Upper lobe of right lung (tissue), 1 donor: ENCODE data around the gene CCNC. TPM values are rescaled to one million over a fixed set of nuclear protein-coding genes. Genes with fewer than 3 reads are reported as not detected.

Experiments
- ATAC-seq: fragments of 200-7000 bp; cut with Tn5 transposase; one replicate; pipeline ENCODE4 v1.9.1; 2020; ENCODE audit warnings: mild to moderate bottlenecking, moderate library complexity
- DNase-seq: peaks from one replicate; pipeline ENCODE4 v3.0.0-alpha.2; 2020
- H3K27ac ChIP-seq: fragments of 200-600 bp; one replicate; pipeline ENCODE4 v1.8.0; 2022
- H3K27me3 ChIP-seq: fragments of 200-600 bp; one replicate; pipeline ENCODE4 v1.8.0; 2022; ENCODE audit warnings: mild to moderate bottlenecking
- H3K36me3 ChIP-seq: fragments of 200-600 bp; one replicate; pipeline ENCODE4 v1.8.0; 2022
- H3K4me1 ChIP-seq: fragments of 200-600 bp; one replicate; pipeline ENCODE4 v1.8.0; 2022
- H3K4me3 ChIP-seq: fragments of 200-600 bp; one replicate; pipeline ENCODE4 v1.8.0; 2022; ENCODE audit warnings: mild to moderate bottlenecking
- H3K9me3 ChIP-seq: fragments of 200-600 bp; one replicate; pipeline ENCODE4 v1.8.0; 2022
- intact Hi-C: fragments of 100-400 bp; cut with DNase I; formaldehyde crosslinking; loops from one replicate; pipeline ENCODE4 v1.11.0; 2022
- total RNA-seq: library from RNA; stranded (reverse); fragmentation: NEBNext Ultra II Directional; extraction: Animal tissue kit (Norgen Biotek cat#: 25700); gene quantifications from one replicate; pipeline ENCODE4 v1.2.1, GENCODE V29; 2021
- TF ChIP-seq, protein P1 (sequence below): fragments of 200-600 bp; IDR thresholded peaks from one replicate; pipeline ENCODE4 v1.8.0; 2022; ENCODE audit warnings: antibody characterized with exemption
- donor health status: DM: no; HTN: yes; CAD: no; lungs with severe emphysema.

Gene CCNC
- total RNA-seq, 1 donor from 2014 or later = 40.3 TPM

DNA sequence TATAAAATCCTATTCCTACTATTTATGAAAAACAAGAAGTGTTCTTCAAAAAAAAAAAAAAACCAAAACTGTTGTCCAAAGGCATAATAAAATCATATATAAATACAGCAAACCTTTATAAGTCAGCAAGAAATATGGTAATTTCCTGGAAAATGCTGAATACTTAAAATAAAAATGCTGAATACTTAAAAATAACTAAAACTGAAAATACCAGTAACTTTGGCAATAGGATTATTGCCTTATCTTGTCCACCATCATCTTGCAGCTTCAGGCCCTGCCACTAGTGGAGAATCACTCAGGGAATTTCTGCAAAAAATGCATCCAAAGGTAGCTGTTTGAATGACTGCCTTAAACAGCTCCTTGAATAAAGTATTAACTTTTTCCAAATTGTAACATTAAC, 24.5 kb downstream of the CCNC start:
- Histone ChIP-seq H3K36me3 (peaks cover 72% of the 10 kb centered on the region), H3K4me1 (no peaks in the 10 kb centered on the region), H3K27ac (no peak overlapping the region), H3K27me3 (no peaks in the 10 kb centered on the region), H3K4me3 (no peak overlapping the region), H3K9me3 (no peaks in the 10 kb centered on the region)
- intact Hi-C loops = no loop called here
- TF ChIP-seq, protein P1, sequence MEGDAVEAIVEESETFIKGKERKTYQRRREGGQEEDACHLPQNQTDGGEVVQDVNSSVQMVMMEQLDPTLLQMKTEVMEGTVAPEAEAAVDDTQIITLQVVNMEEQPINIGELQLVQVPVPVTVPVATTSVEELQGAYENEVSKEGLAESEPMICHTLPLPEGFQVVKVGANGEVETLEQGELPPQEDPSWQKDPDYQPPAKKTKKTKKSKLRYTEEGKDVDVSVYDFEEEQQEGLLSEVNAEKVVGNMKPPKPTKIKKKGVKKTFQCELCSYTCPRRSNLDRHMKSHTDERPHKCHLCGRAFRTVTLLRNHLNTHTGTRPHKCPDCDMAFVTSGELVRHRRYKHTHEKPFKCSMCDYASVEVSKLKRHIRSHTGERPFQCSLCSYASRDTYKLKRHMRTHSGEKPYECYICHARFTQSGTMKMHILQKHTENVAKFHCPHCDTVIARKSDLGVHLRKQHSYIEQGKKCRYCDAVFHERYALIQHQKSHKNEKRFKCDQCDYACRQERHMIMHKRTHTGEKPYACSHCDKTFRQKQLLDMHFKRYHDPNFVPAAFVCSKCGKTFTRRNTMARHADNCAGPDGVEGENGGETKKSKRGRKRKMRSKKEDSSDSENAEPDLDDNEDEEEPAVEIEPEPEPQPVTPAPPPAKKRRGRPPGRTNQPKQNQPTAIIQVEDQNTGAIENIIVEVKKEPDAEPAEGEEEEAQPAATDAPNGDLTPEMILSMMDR = no peak
- ATAC-seq = no peak
- no peak for DNase-seq

DNA sequence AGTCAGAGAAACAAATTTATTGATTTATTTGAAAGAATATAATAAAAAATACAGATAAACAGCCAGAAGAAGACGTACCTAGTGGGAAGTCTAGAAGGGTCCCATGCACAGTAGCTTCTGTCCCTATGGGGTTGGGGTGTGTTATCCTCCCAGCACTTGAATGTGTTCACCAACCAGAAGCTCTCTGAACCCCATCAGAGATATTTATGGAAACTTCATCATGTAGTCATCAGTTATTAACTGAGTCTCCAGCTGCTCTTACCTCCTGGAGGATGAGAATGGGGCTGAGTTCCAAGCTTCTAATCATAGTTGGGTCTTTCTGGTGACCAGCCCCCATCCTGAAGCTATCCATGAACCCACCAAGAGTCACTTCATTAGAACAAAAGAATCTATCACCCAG, 37.8 kb downstream of the CCNC start:
- intact Hi-C loops = no loop called here
- H3K4me3 ChIP-seq = no peak overlapping the region
- no peaks in the 10 kb centered on the region for H3K27me3 ChIP-seq
- no peaks in the 10 kb centered on the region for H3K9me3 ChIP-seq
- peaks cover 68% of the 10 kb centered on the region for H3K36me3 ChIP-seq
- ATAC-seq (no peak), DNase-seq (no peak)
- H3K27ac ChIP-seq = no peak overlapping the region
- H3K4me1 ChIP-seq = no peaks in the 10 kb centered on the region
- TF ChIP-seq, protein P1 = no peak

DNA sequence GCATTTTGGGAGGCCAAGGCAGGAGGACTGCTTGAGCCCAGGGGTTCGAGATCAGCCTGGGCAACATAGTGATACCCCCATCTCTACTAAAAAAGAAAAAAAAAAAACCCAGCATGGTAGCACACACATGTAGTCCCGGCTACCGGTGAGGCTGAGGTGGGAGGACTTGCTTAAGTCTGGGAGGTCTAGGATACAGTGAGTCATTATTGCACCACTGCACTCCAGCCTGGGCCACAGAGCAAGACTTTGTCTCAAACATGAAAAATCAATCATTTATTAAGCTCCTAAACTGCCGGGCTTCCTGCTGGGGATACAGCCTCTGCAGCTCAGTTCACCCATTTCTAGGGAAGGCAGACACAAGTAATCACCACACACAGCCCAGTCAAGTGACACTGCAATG, 45.9 kb downstream of the CCNC start:
- intact Hi-C loops = no loop called here
- Histone ChIP-seq H3K27ac (peak overlapping the region; percentile 87), H3K4me3 (no peak overlapping the region), H3K9me3 (no peaks in the 10 kb centered on the region), H3K4me1 (peaks cover 8% of the 10 kb centered on the region), H3K27me3 (no peaks in the 10 kb centered on the region), H3K36me3 (no peaks in the 10 kb centered on the region)
- ATAC-seq = no peak
- TF ChIP-seq, protein P1 = no peak
- no peak for DNase-seq

DNA sequence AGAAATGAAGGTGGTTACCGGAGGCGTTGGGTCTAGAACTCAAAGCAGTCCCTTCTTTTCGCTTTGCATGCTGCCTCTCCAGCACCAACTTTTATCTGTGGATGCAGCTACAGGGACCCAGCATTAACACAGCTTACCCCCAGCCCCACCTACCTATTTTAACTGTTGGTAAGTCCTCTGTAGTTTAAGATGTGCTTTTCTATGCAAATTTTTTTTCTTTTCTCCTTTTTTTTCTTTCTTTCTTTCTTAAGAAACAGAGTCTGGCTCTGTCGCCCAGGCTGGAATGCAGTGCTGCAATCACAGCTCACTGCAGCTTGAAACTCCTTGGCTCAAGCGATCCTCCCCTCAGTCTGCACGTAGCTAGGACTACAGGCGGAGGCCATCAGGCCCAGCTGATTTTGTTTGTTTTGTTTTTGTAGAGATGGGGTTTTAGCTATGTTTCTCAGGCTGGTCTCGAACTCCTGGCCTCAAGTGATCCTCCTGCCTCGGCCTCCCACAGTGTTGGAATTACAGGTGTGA, 46.8 kb downstream of the CCNC start:
- Histone ChIP-seq H3K9me3 (no peaks in the 10 kb centered on the region), H3K4me3 (peak overlapping the region; percentile 76), H3K27me3 (no peaks in the 10 kb centered on the region), H3K36me3 (no peaks in the 10 kb centered on the region), H3K4me1 (peaks cover 8% of the 10 kb centered on the region), H3K27ac (peak overlapping the region; percentile 87)
- TF ChIP-seq, protein P1 = no peak
- DNase-seq (no peak), ATAC-seq (peak; percentile 42)
- intact Hi-C loops = no loop called here

DNA sequence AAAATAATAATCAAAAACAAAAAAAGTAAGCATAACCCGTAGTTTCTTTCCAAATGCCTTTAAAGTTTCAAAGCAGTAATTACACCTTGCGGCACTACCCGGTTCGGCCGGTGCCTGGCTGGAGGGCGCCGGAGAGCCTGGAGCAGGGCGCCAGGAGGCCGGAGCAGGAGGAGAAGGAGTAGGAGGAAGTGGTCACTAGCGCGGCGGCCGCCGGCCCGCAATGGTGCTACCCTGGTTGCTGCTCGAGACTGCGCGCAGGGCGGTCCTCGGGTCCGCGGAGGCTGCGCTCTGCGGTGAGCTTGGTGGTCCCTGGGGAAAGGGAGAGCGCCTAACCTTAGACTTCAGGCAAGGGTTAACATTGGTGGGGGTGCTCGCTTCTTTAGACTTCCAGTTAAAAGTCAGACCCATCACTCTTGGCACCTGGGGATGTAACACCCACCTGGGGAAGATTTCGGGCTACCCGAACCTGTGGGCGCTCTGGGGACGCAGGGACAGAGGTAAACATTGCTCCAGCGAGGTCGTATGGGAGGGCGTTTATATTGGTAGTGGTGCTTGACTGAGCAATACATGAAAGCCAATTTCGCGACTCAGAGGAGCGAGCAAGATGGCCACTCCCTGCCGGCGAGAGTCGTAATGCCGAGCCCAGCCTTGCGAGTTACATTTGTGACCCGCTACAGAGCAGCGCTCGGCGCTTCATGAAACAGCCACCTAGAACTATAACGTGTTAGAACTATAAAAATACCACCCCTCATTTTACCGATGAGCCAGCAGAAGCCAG, 47.4 kb downstream of the CCNC start:
- Histone ChIP-seq H3K4me1 (peaks cover 12% of the 10 kb centered on the region), H3K27me3 (no peaks in the 10 kb centered on the region), H3K27ac (peak overlapping the region; percentile 87), H3K36me3 (no peaks in the 10 kb centered on the region), H3K9me3 (no peaks in the 10 kb centered on the region), H3K4me3 (peak overlapping the region; percentile 76)
- peak; percentile 93 for DNase-seq
- intact Hi-C loops = no loop called here
- peak; percentile 99 for ATAC-seq
- TF ChIP-seq, protein P1 = peak; percentile 96
